ENCODE results near the gene UFM1.

Gene UFM1

GRCh38 chr13:38382946-38383345, 33.3 kb downstream of the UFM1 start:
- no peaks in the 10 kb centered on the region for H3K27me3 ChIP-seq (ENCODE audit: insufficient read depth, insufficient read length)
- no peak overlapping the region for H3K4me3 ChIP-seq (ENCODE audit: insufficient read length, low read depth)
- no peaks in the 10 kb centered on the region for H3K36me3 ChIP-seq (ENCODE audit: insufficient read depth, insufficient read length, low read length)
- no peaks in the 10 kb centered on the region for H3K4me1 ChIP-seq (ENCODE audit: insufficient read depth, insufficient read length)
- H3K9me3 ChIP-seq (ENCODE audit: insufficient read depth, low read length): no peaks in the 10 kb centered on the region
- no peak overlapping the region for H3K9ac ChIP-seq (ENCODE audit: insufficient read length, low read depth)
- TF ChIP-seq SUZ12 (IDR thresholded peaks at IDR 0.05; ENCODE audit: extremely low read depth, insufficient read depth, insufficient read length) (no peak), ZNF274 (IDR thresholded peaks at IDR 0.05; ENCODE audit: low read depth, low read length) (no peak), YY1 (IDR thresholded peaks at IDR 0.05; ENCODE audit: insufficient read depth, insufficient read length) (no peak)
- no peak for DNase-seq (ENCODE audit: low read depth, low spot score)

GRCh38 chr13:38384171-38384570, 34.5 kb downstream of the UFM1 start:
- no peaks in the 10 kb centered on the region for H3K36me3 ChIP-seq (ENCODE audit: insufficient read depth, insufficient read length, low read length)
- H3K27me3 ChIP-seq (ENCODE audit: insufficient read depth, insufficient read length): no peaks in the 10 kb centered on the region
- H3K4me1 ChIP-seq (ENCODE audit: insufficient read depth, insufficient read length): no peaks in the 10 kb centered on the region
- H3K9ac ChIP-seq (ENCODE audit: insufficient read length, low read depth): no peak overlapping the region
- H3K4me3 ChIP-seq (ENCODE audit: insufficient read length, low read depth): no peak overlapping the region
- no peak for TF ChIP-seq YY1 (IDR thresholded peaks at IDR 0.05; ENCODE audit: insufficient read depth, insufficient read length)
- no peak for TF ChIP-seq SUZ12 (IDR thresholded peaks at IDR 0.05; ENCODE audit: extremely low read depth, insufficient read depth, insufficient read length)
- no peak for TF ChIP-seq ZNF274 (IDR thresholded peaks at IDR 0.05; ENCODE audit: low read depth, low read length)
- H3K9me3 ChIP-seq (ENCODE audit: insufficient read depth, low read length): no peaks in the 10 kb centered on the region
- no peak for DNase-seq (ENCODE audit: low read depth, low spot score)

- TF ChIP-seq SUZ12 (IDR thresholded peaks at IDR 0.05; ENCODE audit: extremely low read depth, insufficient read depth, insufficient read length) (no peak), YY1 (IDR thresholded peaks at IDR 0.05; ENCODE audit: insufficient read depth, insufficient read length) (no peak), ZNF274 (IDR thresholded peaks at IDR 0.05; ENCODE audit: low read depth, low read length) (no peak)
- no peak for DNase-seq (ENCODE audit: low read depth, low spot score)
- H3K27me3 ChIP-seq (ENCODE audit: insufficient read depth, insufficient read length): no peaks in the 10 kb centered on the region
- H3K9ac ChIP-seq (ENCODE audit: insufficient read length, low read depth): no peak overlapping the region
- H3K4me3 ChIP-seq (ENCODE audit: insufficient read length, low read depth): no peak overlapping the region
- no peaks in the 10 kb centered on the region for H3K9me3 ChIP-seq (ENCODE audit: insufficient read depth, low read length)
- no peaks in the 10 kb centered on the region for H3K4me1 ChIP-seq (ENCODE audit: insufficient read depth, insufficient read length)
- H3K36me3 ChIP-seq (ENCODE audit: insufficient read depth, insufficient read length, low read length): no peaks in the 10 kb centered on the region
These were observed 35.7 kb downstream of the UFM1 start for GRCh38 chr13:38385153-38385891.

GRCh38 chr13:38386421-38386820, 36.8 kb downstream of the UFM1 start:
- H3K4me1 ChIP-seq (ENCODE audit: insufficient read depth, insufficient read length): no peaks in the 10 kb centered on the region
- no peak for DNase-seq (ENCODE audit: low read depth, low spot score)
- no peak overlapping the region for H3K9ac ChIP-seq (ENCODE audit: insufficient read length, low read depth)
- TF ChIP-seq ZNF274 (IDR thresholded peaks at IDR 0.05; ENCODE audit: low read depth, low read length) (no peak), YY1 (IDR thresholded peaks at IDR 0.05; ENCODE audit: insufficient read depth, insufficient read length) (no peak), SUZ12 (IDR thresholded peaks at IDR 0.05; ENCODE audit: extremely low read depth, insufficient read depth, insufficient read length) (no peak)
- H3K9me3 ChIP-seq (ENCODE audit: insufficient read depth, low read length): no peaks in the 10 kb centered on the region
- H3K27me3 ChIP-seq (ENCODE audit: insufficient read depth, insufficient read length): no peaks in the 10 kb centered on the region
- no peaks in the 10 kb centered on the region for H3K36me3 ChIP-seq (ENCODE audit: insufficient read depth, insufficient read length, low read length)
- no peak overlapping the region for H3K4me3 ChIP-seq (ENCODE audit: insufficient read length, low read depth)

- Histone ChIP-seq H3K27me3 (ENCODE audit: insufficient read depth, insufficient read length) (no peaks in the 10 kb centered on the region), H3K4me3 (ENCODE audit: insufficient read length, low read depth) (no peak overlapping the region), H3K9me3 (ENCODE audit: insufficient read depth, low read length) (no peaks in the 10 kb centered on the region), H3K9ac (ENCODE audit: insufficient read length, low read depth) (no peak overlapping the region), H3K4me1 (ENCODE audit: insufficient read depth, insufficient read length) (no peaks in the 10 kb centered on the region), H3K36me3 (ENCODE audit: insufficient read depth, insufficient read length, low read length) (no peaks in the 10 kb centered on the region)
- no peak for DNase-seq (ENCODE audit: low read depth, low spot score)
- TF ChIP-seq SUZ12 (IDR thresholded peaks at IDR 0.05; ENCODE audit: extremely low read depth, insufficient read depth, insufficient read length) (no peak), ZNF274 (IDR thresholded peaks at IDR 0.05; ENCODE audit: low read depth, low read length) (no peak), YY1 (IDR thresholded peaks at IDR 0.05; ENCODE audit: insufficient read depth, insufficient read length) (no peak)
These were observed 41.7 kb downstream of the UFM1 start for GRCh38 chr13:38391341-38391740.

GRCh38 chr13:38394777-38395496, 45.3 kb downstream of the UFM1 start:
- no peak for TF ChIP-seq SUZ12 (IDR thresholded peaks at IDR 0.05; ENCODE audit: extremely low read depth, insufficient read depth, insufficient read length)
- TF ChIP-seq YY1 (IDR thresholded peaks at IDR 0.05; ENCODE audit: insufficient read depth, insufficient read length): no peak
- no peak for TF ChIP-seq ZNF274 (IDR thresholded peaks at IDR 0.05; ENCODE audit: low read depth, low read length)
- H3K4me1 ChIP-seq (ENCODE audit: insufficient read depth, insufficient read length): no peaks in the 10 kb centered on the region
- H3K36me3 ChIP-seq (ENCODE audit: insufficient read depth, insufficient read length, low read length): no peaks in the 10 kb centered on the region
- H3K9me3 ChIP-seq (ENCODE audit: insufficient read depth, low read length): no peaks in the 10 kb centered on the region
- no peaks in the 10 kb centered on the region for H3K27me3 ChIP-seq (ENCODE audit: insufficient read depth, insufficient read length)
- DNase-seq (ENCODE audit: low read depth, low spot score): no peak
- H3K9ac ChIP-seq (ENCODE audit: insufficient read length, low read depth): no peak overlapping the region
- no peak overlapping the region for H3K4me3 ChIP-seq (ENCODE audit: insufficient read length, low read depth)

GRCh38 chr13:38395497-38395788, 45.8 kb downstream of the UFM1 start:
- Histone ChIP-seq H3K9me3 (ENCODE audit: insufficient read depth, low read length) (no peaks in the 10 kb centered on the region), H3K4me3 (ENCODE audit: insufficient read length, low read depth) (no peak overlapping the region), H3K4me1 (ENCODE audit: insufficient read depth, insufficient read length) (no peaks in the 10 kb centered on the region), H3K9ac (ENCODE audit: insufficient read length, low read depth) (no peak overlapping the region), H3K27me3 (ENCODE audit: insufficient read depth, insufficient read length) (no peaks in the 10 kb centered on the region), H3K36me3 (ENCODE audit: insufficient read depth, insufficient read length, low read length) (no peaks in the 10 kb centered on the region)
- no peak for TF ChIP-seq ZNF274 (IDR thresholded peaks at IDR 0.05; ENCODE audit: low read depth, low read length)
- no peak for TF ChIP-seq SUZ12 (IDR thresholded peaks at IDR 0.05; ENCODE audit: extremely low read depth, insufficient read depth, insufficient read length)
- TF ChIP-seq YY1 (IDR thresholded peaks at IDR 0.05; ENCODE audit: insufficient read depth, insufficient read length): no peak
- DNase-seq (ENCODE audit: low read depth, low spot score): no peak

Data from NT2/D1 (cell line).